Hepatocyte (in vitro differentiated cells): ENCODE results near the gene MYL2.

ENCODE experiments used
- CTCF ChIP-seq: fragments of 200-600 bp; sonication (generic); IDR thresholded peaks from 2 replicates; pipeline ENCODE4 v1.5.1; 2016; ENCODE audit warnings: antibody characterized with exemption, mild to moderate bottlenecking; ENCODE audit not compliant: poor library complexity
- EZH2 ChIP-seq: fragments of 200-600 bp; sonication (generic); IDR thresholded peaks from 2 replicates; pipeline ENCODE4 v1.6.1; 2016; ENCODE audit warnings: antibody characterized with exemption, mild to moderate bottlenecking, borderline replicate concordance

DNA sequence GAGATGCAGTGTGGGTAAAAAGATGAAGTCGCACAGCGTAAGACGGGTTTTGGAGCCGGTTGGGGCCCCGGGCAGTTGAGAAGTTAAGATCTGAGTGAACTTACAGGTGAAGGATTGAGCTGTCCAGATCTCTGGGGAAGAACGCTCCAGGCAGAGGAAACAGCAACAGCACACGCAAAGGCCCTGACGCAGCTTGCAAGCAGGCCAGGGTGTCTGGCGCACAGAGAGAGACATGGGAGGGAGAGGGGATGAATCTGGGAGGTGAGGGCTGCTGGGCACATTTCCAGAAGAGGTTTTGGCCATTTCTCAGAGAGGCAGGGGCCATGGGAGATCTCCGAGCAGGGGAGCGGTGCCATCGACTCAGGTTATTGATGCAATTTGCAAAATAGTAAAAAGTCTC, 31.0 kb downstream of the MYL2 start:
- TF ChIP-seq CTCF (no peak), EZH2 (no peak)
